NCI-H2196 (cell line): Measurements from ENCODE around the gene ABCC8.

ENCODE experiments used
- DNase-seq: peaks from one replicate; lab custom pipeline; 2025; ENCODE audit not compliant: unreplicated experiment; lab: John Stamatoyannopoulos, UW

ABCC8 gene

GRCh38 chr11:17354601-17354991 lies 122.0 kb downstream of the ABCC8 start:
- peak; percentile 61 for DNase-seq

DNA sequence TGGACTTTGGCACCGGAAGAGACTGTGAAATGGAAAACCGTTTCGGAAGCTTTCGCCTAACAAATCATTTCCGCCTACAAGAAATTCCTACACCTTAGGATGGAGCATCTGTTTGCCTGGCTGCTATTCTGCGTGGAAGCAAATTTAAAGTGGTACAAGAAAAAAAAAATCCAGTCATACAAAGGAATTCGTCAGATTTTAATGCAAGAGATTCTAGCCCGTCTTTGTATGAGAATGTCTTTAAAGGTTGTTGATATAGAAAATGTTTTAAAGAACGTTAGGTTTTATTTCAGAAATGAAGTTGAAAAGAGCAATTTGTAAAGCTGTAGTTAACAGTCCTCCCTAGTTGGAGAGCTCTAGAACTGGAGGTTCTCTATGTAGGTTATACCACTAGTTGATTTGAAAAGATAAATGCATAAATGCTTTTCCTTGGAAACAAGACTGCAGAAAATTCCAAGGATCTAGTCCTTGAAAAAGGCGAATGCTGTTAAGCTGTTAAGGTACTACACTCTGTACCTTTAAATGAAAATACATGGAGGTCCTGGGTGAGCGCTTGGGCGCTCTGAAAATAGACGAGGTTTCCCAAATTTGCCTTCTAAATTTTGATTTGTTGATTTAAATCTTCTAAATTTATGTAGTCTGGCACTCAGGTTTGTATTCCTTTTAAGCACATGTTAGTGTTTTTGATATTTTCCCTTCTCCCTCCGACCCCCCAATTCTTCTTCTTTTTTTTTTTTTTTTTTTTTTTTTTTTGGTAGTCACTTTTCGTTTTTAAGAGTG lies 122.6 kb downstream of the ABCC8 start:
- no peak for DNase-seq

DNA sequence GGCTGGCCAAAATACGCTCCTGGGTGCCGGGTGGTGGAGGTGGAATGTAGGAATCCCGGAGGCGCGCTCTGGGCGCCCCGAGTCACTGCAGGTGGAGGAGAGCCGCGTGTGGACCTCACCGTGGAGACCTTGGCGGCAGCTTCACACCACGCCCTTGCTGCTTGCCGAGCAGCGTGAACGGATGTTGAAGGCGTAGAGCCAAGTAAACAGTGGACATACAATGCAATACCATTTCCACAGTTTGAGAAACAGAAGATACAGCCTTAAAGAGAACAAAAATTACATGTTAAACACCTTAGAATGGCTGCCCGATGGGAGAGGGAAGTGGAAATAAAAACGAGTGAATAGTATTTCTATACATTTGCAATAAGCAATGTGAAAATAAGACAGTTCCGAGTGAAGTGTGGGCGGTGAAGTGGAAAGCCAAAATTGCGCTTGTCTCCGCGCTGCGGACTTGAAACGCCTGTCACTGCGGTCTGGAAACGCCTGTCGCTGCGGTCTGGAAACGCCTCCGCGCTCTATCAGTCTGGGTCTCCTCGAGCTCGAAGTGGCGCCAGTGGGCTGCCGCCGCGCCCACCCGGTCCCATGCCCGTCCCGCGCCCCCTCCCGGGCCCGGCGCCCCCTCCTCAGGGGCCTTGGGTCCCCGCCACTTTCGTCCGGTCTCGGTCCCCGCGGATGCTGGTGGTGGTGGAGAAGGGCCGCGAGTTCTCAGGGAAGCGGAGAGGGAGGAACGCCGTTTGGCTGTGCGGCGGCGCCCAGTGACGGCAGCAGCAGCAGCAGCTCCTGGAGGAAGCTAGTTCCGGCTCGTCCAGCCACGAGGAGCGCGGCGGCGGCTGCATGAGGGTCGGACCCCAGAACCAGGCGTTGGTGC lies 123.5 kb downstream of the ABCC8 start:
- peak; percentile 56 for DNase-seq

DNA sequence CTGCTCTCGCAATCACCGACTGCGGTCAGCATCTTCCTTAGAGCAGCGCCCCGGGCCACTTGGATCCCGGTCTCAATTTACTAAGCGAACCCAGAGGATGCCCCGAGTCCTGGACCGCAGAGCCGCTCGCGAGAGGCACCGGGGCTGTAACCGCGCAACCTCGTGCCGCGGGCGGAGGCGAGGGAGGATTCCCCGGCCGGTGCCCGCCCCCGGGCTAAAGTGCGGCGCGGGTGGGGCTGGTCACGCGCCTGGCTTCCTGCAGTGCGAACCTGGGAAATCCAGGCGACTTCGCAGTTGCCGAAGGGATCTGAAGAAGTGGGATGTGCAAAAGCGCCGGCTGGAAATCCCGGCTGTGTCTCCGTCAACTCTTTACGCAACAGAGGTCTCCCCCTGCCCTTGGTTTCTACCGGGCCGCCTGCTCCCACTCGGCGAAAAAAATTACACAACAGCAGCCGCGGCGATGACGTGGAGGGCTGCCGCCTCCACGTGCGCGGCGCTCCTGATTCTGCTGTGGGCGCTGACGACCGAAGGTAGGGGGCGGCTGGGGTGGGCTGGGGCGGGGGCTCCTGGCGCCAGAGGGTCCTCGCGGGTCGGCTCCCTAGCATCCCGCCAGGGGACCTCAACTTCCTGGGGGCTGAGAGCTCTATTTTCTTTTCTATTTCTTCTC lies 125.0 kb downstream of the ABCC8 start, which contains the start of gene NCR3LG1:
Gene NCR3LG1 (plus strand): TSS at position 291 of the 667 bp plus-strand sequence. CDS start 170 bp downstream, at position 461.
- peak; percentile 40 for DNase-seq

GRCh38 chr11:17351172-17351509 lies 125.5 kb downstream of the ABCC8 start:
- DNase-seq = no peak

DNA sequence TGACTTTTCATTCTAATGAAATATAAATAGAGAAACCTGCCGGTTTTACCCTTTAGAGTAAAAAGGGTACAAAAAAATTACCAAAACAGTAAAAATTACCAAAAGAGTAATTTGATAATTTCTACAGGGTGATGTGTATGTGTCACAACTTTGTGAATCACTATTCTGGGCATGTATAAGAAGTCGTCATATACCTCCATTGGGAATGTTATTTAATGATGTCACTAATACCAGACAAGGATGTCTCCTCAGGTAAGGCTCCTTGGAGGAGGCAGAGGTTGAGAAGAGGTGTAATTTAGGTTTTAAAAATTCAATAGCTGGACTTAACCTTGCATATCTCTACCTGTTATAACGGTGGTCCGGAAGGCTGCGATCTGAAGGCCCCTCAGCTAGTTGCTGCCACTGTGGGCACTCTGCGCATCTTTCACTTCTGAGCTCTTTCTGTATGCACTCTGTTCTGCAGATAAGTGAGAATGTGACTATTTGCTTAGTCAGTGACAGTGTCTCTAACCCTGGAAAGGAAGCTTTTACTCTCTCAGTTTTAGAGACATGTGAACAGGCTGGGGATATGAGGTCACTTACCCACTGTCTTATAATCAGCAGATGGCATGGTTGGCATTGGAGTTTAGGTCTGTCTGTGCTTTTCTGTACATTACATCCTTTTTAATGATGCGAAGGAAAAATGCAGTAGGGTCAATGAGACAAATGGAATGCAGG lies 126.0 kb downstream of the ABCC8 start:
- DNase-seq = no peak

GRCh38 chr11:17347676-17348075 lies 129.0 kb downstream of the ABCC8 start:
- DNase-seq = no peak

GRCh38 chr11:17343907-17344306 lies 132.7 kb downstream of the ABCC8 start:
- DNase-seq = no peak

- DNase-seq = no peak
Measured at GRCh38 chr11:17343257-17343656, 133.4 kb downstream of the ABCC8 start.
